HG03159 (cell line): Measurements from ENCODE around the gene MAPRE2.
"Not testable (repeated sequence)": the region's sequence is repeated elsewhere in the genome, so short reads cannot be mapped to it uniquely, and the experiment has no call there.

Experiments
- ATAC-seq: cut with Tn5 transposase; IDR thresholded peaks from one replicate; pipeline ENCODE4 v1.9.1; 2021; ENCODE audit warnings: mild to moderate bottlenecking, moderate library complexity; ENCODE audit not compliant: unreplicated experiment

Gene MAPRE2

DNA sequence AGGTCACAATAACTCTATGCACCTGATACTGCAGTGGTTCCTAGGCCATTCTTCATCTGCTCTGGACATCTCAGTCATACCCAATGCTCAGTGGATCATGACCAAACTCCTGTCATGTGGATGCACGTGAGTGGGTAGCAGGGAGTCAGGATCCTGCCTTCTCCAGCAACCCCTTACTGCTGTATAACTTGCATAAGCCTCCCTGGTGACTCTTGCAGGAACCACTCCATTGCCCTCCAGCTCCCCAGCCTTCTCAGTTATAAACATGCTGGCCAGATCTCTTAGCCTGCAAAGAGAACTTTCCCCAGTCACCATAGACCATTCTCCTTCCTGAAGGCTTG, 101.0 kb downstream of the MAPRE2 start:
- ATAC-seq: no peak

DNA sequence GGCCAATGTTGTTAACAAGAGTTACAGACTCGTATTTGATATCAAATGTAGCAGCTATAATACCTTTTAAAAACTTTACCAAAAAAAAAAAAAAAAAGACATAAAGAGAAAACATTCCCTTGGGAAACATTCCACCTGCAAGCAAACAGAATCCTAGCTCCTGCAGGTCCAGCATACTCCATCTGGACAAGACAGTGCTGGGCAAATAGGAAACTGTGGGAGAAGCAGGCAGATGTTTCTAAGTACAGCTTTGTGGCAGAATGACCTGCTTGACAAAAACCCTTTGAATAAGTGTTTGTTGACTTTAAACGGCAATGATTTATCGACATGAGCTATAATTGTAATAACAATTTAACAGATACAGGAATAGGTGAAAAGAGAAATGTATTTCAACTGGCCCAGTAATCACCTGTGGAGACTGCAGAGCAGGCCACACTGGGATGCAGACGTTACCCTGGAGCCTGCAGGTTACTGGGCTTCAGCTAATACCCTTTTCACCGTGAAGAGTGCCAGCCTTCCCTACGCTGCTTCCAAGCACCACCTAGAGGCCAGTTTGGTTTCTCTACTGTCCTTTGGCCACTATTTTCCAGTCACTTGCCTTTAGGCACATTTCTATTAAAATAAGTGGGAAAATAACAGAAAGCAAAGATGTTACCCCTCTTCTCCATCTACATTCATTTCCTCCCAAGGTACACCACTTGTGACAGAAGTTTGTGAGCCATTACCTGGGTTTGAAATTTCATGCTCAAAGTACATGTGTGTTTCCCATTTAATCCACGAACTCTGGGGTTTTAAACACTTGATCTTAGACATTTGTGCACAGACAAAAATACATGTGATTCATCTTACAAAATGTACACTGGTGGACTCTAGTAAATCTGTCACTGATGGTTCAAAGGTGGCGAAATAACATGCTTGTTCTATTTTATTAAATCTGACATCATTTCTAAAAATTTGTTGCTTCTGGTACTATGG, 102.7 kb downstream of the MAPRE2 start:
- no peak for ATAC-seq

GRCh38 chr18:35144698-35145097, 103.5 kb downstream of the MAPRE2 start:
- no peak for ATAC-seq

GRCh38 chr18:35150195-35150594, 109.0 kb downstream of the MAPRE2 start:
- not testable (repeated sequence) for ATAC-seq

GRCh38 chr18:35153609-35154272, 112.5 kb downstream of the MAPRE2 start:
- no peak for ATAC-seq

- ATAC-seq: no peak
Measured at GRCh38 chr18:35155398-35156117, 114.3 kb downstream of the MAPRE2 start.

GRCh38 chr18:35157181-35157580, 116.0 kb downstream of the MAPRE2 start:
- ATAC-seq: no peak

DNA sequence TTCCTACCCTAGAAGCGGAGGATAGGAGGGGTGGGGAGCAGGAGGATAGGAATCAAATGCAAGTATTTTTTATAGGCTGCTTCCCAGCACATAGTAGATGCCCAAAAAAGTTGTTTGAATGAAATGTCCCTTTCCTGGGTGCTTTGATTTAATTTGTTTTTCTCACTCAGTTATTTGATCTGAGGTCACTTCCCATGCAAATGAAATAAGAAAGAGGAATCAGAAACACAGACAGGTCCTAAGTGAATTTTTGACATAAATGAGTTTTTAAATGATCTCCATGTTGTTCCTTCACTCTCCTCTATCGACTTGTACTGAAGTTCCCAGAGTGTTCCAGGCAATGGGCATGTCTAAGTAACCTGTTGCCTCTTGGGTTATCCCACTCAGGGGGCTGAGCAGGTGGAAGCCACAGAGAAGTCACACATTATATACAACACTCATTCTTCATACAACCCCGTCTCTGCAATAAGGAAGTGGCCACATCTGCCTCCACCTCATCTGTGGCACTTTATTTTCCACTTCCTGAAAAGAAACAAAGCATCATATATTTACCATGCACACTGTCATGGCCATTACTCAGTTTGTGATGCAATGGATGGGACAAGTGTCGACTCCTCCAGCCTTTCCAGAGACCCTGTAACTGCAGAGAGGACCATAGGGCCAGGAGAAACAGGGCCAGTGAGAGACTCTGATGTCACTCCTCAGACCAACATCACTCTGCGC, 117.7 kb downstream of the MAPRE2 start:
- peak; percentile 88 for ATAC-seq

GRCh38 chr18:35159782-35160181, 118.6 kb downstream of the MAPRE2 start:
- peak; percentile 41 for ATAC-seq

DNA sequence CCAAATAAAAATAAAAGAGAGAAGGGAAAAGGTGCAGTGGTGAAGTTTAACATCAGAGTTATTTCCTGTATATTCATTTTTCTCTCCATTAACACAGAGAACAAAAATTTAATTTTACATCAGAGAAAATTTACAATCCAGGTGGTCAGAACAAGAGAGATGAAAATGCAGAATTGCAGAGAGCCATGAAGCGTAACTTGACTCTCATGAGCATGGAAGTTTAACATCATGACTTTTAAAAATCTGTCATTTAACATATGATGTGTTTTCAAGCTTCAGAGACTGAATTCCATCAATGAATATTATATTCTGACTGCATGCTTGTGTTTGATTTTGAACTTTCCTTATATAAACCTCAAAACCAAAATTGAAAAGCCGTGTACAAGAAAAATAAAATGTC, 120.3 kb downstream of the MAPRE2 start:
- no peak for ATAC-seq

GRCh38 chr18:35161934-35162333, 120.7 kb downstream of the MAPRE2 start:
- ATAC-seq: no peak

DNA sequence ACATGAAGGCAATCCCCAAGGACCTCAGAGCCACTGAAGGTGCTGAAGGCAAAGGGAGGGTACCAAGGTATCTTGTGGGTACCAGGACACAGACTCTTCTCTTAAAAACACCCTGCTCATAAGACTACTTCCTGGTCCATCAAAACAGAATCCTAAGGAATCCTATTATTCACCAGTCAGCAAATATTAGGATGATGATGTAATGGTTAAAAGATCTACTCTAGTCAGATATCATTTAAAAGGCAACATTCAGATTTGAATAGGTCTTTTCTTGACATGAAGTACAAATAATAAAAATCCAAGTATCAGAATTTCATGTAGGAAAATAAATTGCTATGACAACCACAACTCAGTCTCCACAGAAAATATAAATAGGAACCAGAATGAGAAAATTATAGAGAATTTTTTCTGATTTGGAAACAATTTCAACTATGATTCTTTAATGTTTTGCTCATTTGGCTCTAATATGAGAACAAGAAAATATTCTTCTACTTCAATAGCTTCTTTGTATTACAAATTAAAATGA, 121.9 kb downstream of the MAPRE2 start:
- no peak for ATAC-seq

GRCh38 chr18:35163721-35164120, 122.5 kb downstream of the MAPRE2 start:
- no peak for ATAC-seq

GRCh38 chr18:35164133-35164532, 122.9 kb downstream of the MAPRE2 start:
- no peak for ATAC-seq

DNA sequence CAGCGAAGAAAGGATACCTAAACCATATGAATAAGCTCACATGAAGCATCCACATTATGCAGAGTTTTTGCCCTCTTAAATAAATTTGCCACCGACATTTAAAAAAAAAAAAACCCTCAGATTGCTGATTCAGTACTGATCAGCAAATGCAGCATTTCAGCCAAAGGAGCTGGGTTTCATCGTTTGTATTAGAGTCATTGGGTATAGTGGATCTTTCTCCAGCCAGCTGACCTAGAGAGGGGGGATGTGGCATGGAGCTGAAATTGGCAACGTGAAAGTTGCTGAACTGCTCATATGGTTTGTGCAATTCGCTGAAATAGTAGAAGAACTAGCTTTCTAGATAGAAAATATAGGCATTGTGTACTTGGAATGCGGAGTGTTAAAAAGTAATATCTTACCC, 126.1 kb downstream of the MAPRE2 start:
- ATAC-seq: no peak

- ATAC-seq: no peak
Measured at GRCh38 chr18:35167857-35168256, 126.6 kb downstream of the MAPRE2 start.

- ATAC-seq: not testable (repeated sequence)
Measured at GRCh38 chr18:35170323-35170722, 129.1 kb downstream of the MAPRE2 start.

DNA sequence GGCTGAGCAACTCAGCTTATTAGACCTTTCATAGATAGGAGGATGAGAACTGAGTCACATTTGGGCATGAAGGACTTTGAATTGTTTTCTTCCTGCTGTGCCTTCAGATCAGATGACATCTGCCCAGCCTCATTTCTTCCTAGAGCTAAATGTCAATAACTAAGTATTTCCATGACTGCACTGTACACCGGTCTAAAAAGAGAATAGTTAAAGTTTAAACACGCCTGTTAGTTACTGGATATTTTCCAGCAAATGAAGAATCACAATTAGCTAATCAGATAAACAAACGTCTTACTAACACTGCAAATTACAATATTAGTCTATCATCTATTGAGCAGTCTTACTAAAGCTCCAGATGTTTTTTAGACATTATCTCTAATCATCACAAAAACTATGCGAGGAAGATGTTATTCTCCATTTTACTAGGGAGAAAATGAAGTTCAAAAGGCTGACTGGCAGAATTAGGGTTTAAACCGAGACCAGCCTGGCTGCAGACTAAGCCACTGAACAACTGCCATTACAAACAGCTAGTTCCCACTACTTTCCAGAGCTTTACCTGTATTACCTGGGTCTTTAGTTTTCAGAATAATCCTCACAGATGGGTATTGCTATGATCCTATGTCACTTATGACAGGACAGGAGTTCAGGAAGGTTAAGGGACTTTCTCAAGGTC, 130.2 kb downstream of the MAPRE2 start:
- no peak for ATAC-seq

- ATAC-seq: no peak
Measured at GRCh38 chr18:35172009-35172408, 130.8 kb downstream of the MAPRE2 start.

DNA sequence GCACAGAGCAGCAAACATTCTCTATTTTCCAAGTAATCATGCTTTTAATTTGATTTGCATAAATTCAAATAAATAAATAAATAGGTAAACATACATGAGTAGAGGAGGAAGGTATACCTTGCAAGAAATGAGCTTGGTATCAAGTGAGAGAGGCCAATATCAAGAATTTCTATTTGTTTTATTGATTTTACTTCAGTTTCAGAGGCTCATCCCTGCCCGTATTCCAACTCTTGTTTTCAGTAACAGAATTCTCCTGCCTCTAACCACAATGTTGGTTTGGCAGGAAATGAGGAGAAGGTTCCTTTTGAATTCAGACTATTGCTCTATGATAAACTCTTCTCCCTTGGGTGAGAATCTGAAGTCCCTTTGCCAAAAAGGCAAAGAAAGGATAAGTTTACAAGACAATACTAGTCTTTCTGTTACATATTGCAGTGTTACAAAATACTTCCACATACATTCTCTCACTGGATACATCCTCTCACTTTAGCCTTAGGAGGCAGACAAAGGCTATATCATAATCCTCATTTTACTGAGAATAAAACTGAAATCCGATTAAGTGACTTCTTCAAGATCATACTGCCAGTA, 131.3 kb downstream of the MAPRE2 start:
- ATAC-seq: no peak
